ENCODE results near the gene ABCC12. TPM values are rescaled to one million over a fixed set of nuclear protein-coding genes. Genes with fewer than 3 reads are reported as not detected.

ABCC12 gene
- total and polyA plus RNA-seq, 2 donors (not counting 3 experiments of a cell fraction or from before 2014, with no cell fraction given) = not detected

- dilution Hi-C loops (cut with MboI; ENCODE audit: extremely low pct_ligation_motif_present, low sequenced_read_pairs) (no loop called here), intact Hi-C loops (cut with micrococcal nuclease) (no loop called here)
- H3K79me2 ChIP-seq (ENCODE audit: control insufficient read depth, insufficient read depth, low read length) = no peaks in the 10 kb centered on the region
- H3K9ac ChIP-seq (replicated peaks; ENCODE audit: extremely low read depth, insufficient read depth, low read length) = no peak overlapping the region
- no peak overlapping the region for H3K27ac ChIP-seq (ENCODE audit: insufficient read depth, low read depth, low read length)
- no peaks in the 10 kb centered on the region for H3K9me1 ChIP-seq (replicated peaks; ENCODE audit: control insufficient read depth, extremely low read depth, insufficient read depth, low read length)
- DNase-seq (ENCODE audit: low read depth, low spot score) (no peak), FAIRE-seq (no peak)
- ChIA-PET POLR2A (no interaction called here), CTCF (no interaction called here)
- H3K4me2 ChIP-seq (ENCODE audit: insufficient read depth, low read length) = no peak overlapping the region
- H3K9me3 ChIP-seq (replicated peaks; ENCODE audit: control insufficient read depth, insufficient read depth, low read length) = no peaks in the 10 kb centered on the region
- TF ChIP-seq GATA2 (IDR thresholded peaks at IDR 0.05; ENCODE audit: insufficient read depth, insufficient read length, low read depth, low read length) (no peak), MYC (IDR thresholded peaks at IDR 0.05; ENCODE audit: low read depth, low read length) (no peak), JUN (IDR thresholded peaks at IDR 0.05; ENCODE audit: borderline replicate concordance, insufficient read depth, insufficient read length, low read depth) (no peak), FOS (IDR thresholded peaks at IDR 0.05; ENCODE audit: borderline replicate concordance, insufficient read depth, low read length) (no peak), POLR2AphosphoS5 (IDR thresholded peaks at IDR 0.05; ENCODE audit: insufficient read depth, low read depth, low read length) (no peak), CTCF (IDR thresholded peaks at IDR 0.05; ENCODE audit: extremely low read depth in 1 of 2, insufficient read depth in 1 of 2, low read depth in 1 of 2, low read length in 2 of 2) (no peak), POLR2A (IDR thresholded peaks at IDR 0.05; ENCODE audit: low read depth, low read length) (no peak), EZH2 (IDR thresholded peaks at IDR 0.05; ENCODE audit: borderline replicate concordance, low read depth, low read length, severe bottlenecking) (no peak), MAX (IDR thresholded peaks at IDR 0.05; ENCODE audit: insufficient read depth, insufficient read length) (no peak)
- BruUV-seq (replicated peaks) = no TSS peak
- no peaks in the 10 kb centered on the region for H3K27me3 ChIP-seq (ENCODE audit: control insufficient read depth in 2 of 2, insufficient read depth in 2 of 2, low read length in 2 of 2)
- H4K20me1 ChIP-seq (replicated peaks; ENCODE audit: control insufficient read depth, extremely low read depth, insufficient read depth, low read length) = no peaks in the 10 kb centered on the region
- no peaks in the 10 kb centered on the region for H3K36me3 ChIP-seq (ENCODE audit: control insufficient read depth in 2 of 2, extremely low read depth in 1 of 2, insufficient read depth in 2 of 2, low read length in 2 of 2)
- no peaks in the 10 kb centered on the region for H3K4me1 ChIP-seq (ENCODE audit: control insufficient read depth, extremely low read depth, insufficient read depth, low read length)
- H2AFZ ChIP-seq (ENCODE audit: low read depth, low read length) = no peak overlapping the region
- no peak overlapping the region for H3K4me3 ChIP-seq (replicated peaks in 1 of 3; ENCODE audit: insufficient read depth in 1 of 3, low read depth in 1 of 3, low read length in 3 of 3)
Observed at GRCh38 chr16:48203974-48204824, 48.4 kb upstream of the ABCC12 start.

All from endothelial cell of umbilical vein (primary cell).